GM12878 (cell line): ENCODE measurements around the gene MDH1. TPM values are rescaled to one million over a fixed set of nuclear protein-coding genes. Genes with fewer than 3 reads are reported as not detected.
A peak's percentile ranks its signal among the peaks of the same experiment; 100 is the strongest.

Experiments
- CBX5 ChIP-seq: sonication (generic); IDR thresholded peaks from 2 replicates; pipeline ENCODE4 v1.6.1; 2016; ENCODE audit warnings: low read depth, moderate library complexity, mild to moderate bottlenecking, inconsistent platforms
- CHD2 ChIP-seq: IDR thresholded peaks from 2 replicates; pipeline ENCODE4 v1.6.1; 2011; ENCODE audit warnings: low read depth, low read length, improper control_type of control experiment, borderline replicate concordance
- CREB1 ChIP-seq: IDR thresholded peaks from 2 replicates; pipeline ENCODE4 v1.6.1; 2012; ENCODE audit warnings: low read depth, mild to moderate bottlenecking, inconsistent platforms
- EZH2 ChIP-seq: IDR thresholded peaks from 2 replicates; pipeline ENCODE4 v1.6.1; 2012; ENCODE audit warnings: low read depth, mild to moderate bottlenecking, control low read depth, inconsistent platforms, low read length, borderline replicate concordance; ENCODE audit not compliant: control insufficient read depth
- HDAC2 ChIP-seq: fragments of 200-600 bp; sonication (generic); IDR thresholded peaks from 2 replicates; pipeline ENCODE4 v1.6.1; 2017
- HSF1 ChIP-seq: fragments of 150-350 bp; IDR thresholded peaks from 2 replicates; pipeline ENCODE4 v1.6.1; 2014; ENCODE audit warnings: mild to moderate bottlenecking, low read depth, low read length
- MLLT1 ChIP-seq: fragments of 450-650 bp; IDR thresholded peaks from 2 replicates; pipeline ENCODE4 v1.6.1; 2016; ENCODE audit warnings: mild to moderate bottlenecking
- MXI1 ChIP-seq: fragments of 150-350 bp; IDR thresholded peaks from 2 replicates; pipeline ENCODE4 v1.6.1; 2011; ENCODE audit warnings: low read depth, mild to moderate bottlenecking, inconsistent platforms, low read length, improper control_type of control experiment
- NRF1 ChIP-seq: conservative IDR thresholded peaks from 2 replicates; pipeline ENCODE4 v1.6.1; 2011; ENCODE audit warnings: mild to moderate bottlenecking, low read depth, low read length, improper control_type of control experiment
- PML ChIP-seq: IDR thresholded peaks from 2 replicates; pipeline ENCODE4 v1.6.1; 2012; ENCODE audit warnings: low read length, inconsistent platforms
- PRDM15 ChIP-seq: fragments of 450-650 bp; formaldehyde crosslinking; IDR thresholded peaks from 2 replicates; pipeline ENCODE4 v1.4.0; 2020; ENCODE audit warnings: mild to moderate bottlenecking, moderate library complexity
- SIN3A ChIP-seq: IDR thresholded peaks from 2 replicates; pipeline ENCODE4 v1.6.1; 2012; ENCODE audit warnings: low read depth, low read length, improper control_type of control experiment
- SMARCA5 ChIP-seq: fragments of 450-650 bp; IDR thresholded peaks from 2 replicates; pipeline ENCODE4 v1.6.1; 2017; ENCODE audit warnings: mild to moderate bottlenecking
- TBL1XR1 ChIP-seq: IDR thresholded peaks from 2 replicates; pipeline ENCODE4 v1.6.1; 2012; ENCODE audit warnings: low read depth, low read length, improper control_type of control experiment
- TCF12 ChIP-seq: IDR thresholded peaks from 2 replicates; pipeline ENCODE4 v1.6.1; 2011; ENCODE audit warnings: low read depth, mild to moderate bottlenecking, low read length
- TCF7 ChIP-seq: IDR thresholded peaks from 2 replicates; pipeline ENCODE4 v1.6.1; 2014; ENCODE audit warnings: antibody characterized with exemption, borderline replicate concordance
- ZNF24 ChIP-seq: fragments of 450-650 bp; IDR thresholded peaks from 2 replicates; pipeline ENCODE4 v1.6.1; 2017; ENCODE audit warnings: antibody characterized with exemption, mild to moderate bottlenecking
- ZNF687 ChIP-seq: fragments of 450-650 bp; IDR thresholded peaks from 2 replicates; pipeline ENCODE4 v1.6.1; 2017; ENCODE audit warnings: mild to moderate bottlenecking, moderate library complexity
- polyA plus RNA-seq, 11 experiments: library from polyadenylated mRNA; depleted of rRNA in 4 of 11; unstranded in 6 of 11; stranded (reverse) in 5 of 11; fragments of >200 nt; fragmentation: Nextera tagmentation in 4 of 11; fragmentation: Illumina TruSeq in 1 of 11; extraction: Ambion mirVana in 4 of 11; extraction: Trizol in 1 of 11; gene quantifications; 1 replicate in 1 of 11; 2 replicates in 10 of 11; pipeline versions ENCODE4 v1.2.1 to v1.2.3, GENCODE V29; 2011 to 2016; ENCODE audit warnings: inconsistent platforms in 2 of 11, missing spikeins in 2 of 11, low read depth in 1 of 11
- total RNA-seq, 4 experiments: library from RNA; depleted of rRNA in 3 of 4; stranded (reverse); fragments of >200 nt in 3 of 4; fragmentation: Illumina TruSeq in 1 of 4; extraction: Trizol in 1 of 4; gene quantifications; 2 replicates each; pipeline versions ENCODE4 v1.2.1 to v1.2.3, GENCODE V29; 2013 to 2021

MDH1 gene
- total and polyA plus RNA-seq, 10 of the 15 experiments (the other 5 are each of a cell fraction or from before 2014, with no cell fraction given), result 254 to 1,581 (median 440) TPM

GRCh38 chr2:63587814-63588384 lies 864 bp upstream of the MDH1 start (continued):
- TF ChIP-seq HSF1 (no peak), CBX5 (0 out of 2 replicates have a peak, but pooled peaks have one; percentile 56), MLLT1 (no peak), TCF12 (no peak), CHD2 (no peak), HDAC2 (no peak), EZH2 (no peak), SMARCA5 (peak; percentile 73), CREB1 (no peak), TBL1XR1 (no peak), ZNF687 (peak; percentile 35; the same call in 1 of the 2 replicates), NRF1 (no peak), SIN3A (no peak), TCF7 (no peak), MXI1 (no peak), ZNF24 (peak; percentile 55; the same call in 1 of the 2 replicates), PRDM15 (CRISPR knock-in tag) (no peak), PML (no peak)
